IPS-20b (cell line): ENCODE results near the gene SMIM32.

Source experiments
- H3K27ac ChIP-seq: one replicate; pipeline ENCODE4 v1.5.1; 2013; ENCODE audit warnings: low read length
- H3K27me3 ChIP-seq: 2 replicates; pipeline ENCODE4 v1.6.1; 2013; ENCODE audit warnings: mild to moderate bottlenecking, low read length, inconsistent platforms; ENCODE audit not compliant: insufficient read depth
- H3K36me3 ChIP-seq: 2 replicates; pipeline ENCODE4 v1.6.1; 2013; ENCODE audit warnings: low read depth, mild to moderate bottlenecking, inconsistent platforms, low read length, moderate library complexity; ENCODE audit not compliant: insufficient read depth
- H3K4me1 ChIP-seq: 2 replicates; pipeline ENCODE4 v1.6.1; 2013; ENCODE audit warnings: mild to moderate bottlenecking, control low read depth, inconsistent platforms, low read length, moderate library complexity; ENCODE audit not compliant: insufficient read depth
- H3K4me3 ChIP-seq: 2 replicates; pipeline ENCODE4 v1.5.1; 2013; ENCODE audit warnings: mild to moderate bottlenecking, low read length, inconsistent platforms
- H3K9ac ChIP-seq: 2 replicates; pipeline ENCODE4 v1.6.1; 2013; ENCODE audit warnings: low read depth, mild to moderate bottlenecking, inconsistent platforms, low read length, moderate library complexity
- H3K9me3 ChIP-seq: 2 replicates; pipeline ENCODE4 v1.6.1; 2013; ENCODE audit warnings: mild to moderate bottlenecking, low read depth, low read length, inconsistent platforms; ENCODE audit not compliant: insufficient read depth

Gene SMIM32

GRCh38 chr5:136182618-136183017, 10.3 kb downstream of the SMIM32 start:
- Histone ChIP-seq H3K9me3 (no peaks in the 10 kb centered on the region), H3K4me1 (no peaks in the 10 kb centered on the region), H3K36me3 (peaks cover 26% of the 10 kb centered on the region), H3K9ac (no peak overlapping the region), H3K27me3 (0 out of 2 replicates have a peak, but pooled peaks cover 2% of the 10 kb centered on the region), H3K4me3 (no peak overlapping the region), H3K27ac (no peak overlapping the region)

DNA sequence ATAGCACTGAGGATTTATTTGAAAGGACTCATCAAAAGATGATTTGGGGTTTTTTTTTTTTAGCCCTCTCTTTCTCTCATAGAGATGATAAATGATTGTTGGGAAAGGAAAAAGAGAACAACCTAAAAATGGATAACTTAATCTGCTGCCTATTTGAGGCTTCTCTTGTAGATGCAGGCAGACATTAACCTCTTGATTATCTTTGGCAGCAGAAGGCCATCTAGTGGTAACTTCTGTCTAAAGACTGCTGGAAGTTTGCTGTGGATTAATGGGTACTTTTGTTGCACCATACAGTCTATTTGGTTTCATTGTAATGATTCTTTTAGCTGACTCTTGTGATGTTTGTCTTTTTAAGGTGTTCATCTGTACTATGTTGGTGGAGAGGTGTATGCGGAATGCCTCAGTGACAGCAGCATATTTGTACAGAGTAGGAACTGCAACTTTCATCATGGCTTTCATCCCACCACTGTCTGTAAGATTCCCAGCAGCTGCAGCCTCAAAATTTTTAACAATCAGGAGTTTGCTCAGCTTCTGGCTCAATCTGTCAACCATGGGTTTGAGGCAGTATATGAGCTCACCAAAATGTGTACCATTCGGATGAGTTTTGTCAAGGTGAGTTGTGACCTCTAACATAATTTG, 18.8 kb downstream of the SMIM32 start:
- H3K4me1 ChIP-seq: no peaks in the 10 kb centered on the region
- no peaks in the 10 kb centered on the region for H3K27me3 ChIP-seq
- no peak overlapping the region for H3K27ac ChIP-seq
- no peak overlapping the region for H3K9ac ChIP-seq
- H3K4me3 ChIP-seq: no peak overlapping the region
- peaks cover 73% of the 10 kb centered on the region for H3K36me3 ChIP-seq
- no peaks in the 10 kb centered on the region for H3K9me3 ChIP-seq

DNA sequence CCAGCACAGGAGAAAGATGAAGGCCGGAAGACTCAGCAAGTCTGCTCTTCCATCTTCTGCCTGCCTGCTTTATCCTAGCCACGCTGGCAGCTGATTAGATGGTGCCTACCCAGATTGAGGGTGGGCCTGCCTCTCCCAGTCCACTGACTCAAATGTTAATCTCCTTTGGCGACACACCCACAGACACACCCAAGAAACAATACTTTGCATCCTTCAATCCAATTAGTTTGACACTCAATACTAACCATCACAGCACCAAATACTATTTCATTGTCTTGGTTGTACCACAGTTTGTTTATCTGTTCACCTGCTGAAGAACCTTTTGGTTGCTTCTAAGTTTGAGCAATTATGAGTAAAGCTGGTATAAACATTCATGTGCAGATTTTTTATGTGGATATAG, 23.7 kb downstream of the SMIM32 start:
- no peaks in the 10 kb centered on the region for H3K4me1 ChIP-seq
- no peak overlapping the region for H3K4me3 ChIP-seq
- H3K9ac ChIP-seq: no peak overlapping the region
- peaks cover 54% of the 10 kb centered on the region for H3K36me3 ChIP-seq
- H3K27ac ChIP-seq: no peak overlapping the region
- H3K9me3 ChIP-seq: no peaks in the 10 kb centered on the region
- no peaks in the 10 kb centered on the region for H3K27me3 ChIP-seq

- H3K27ac ChIP-seq: no peak overlapping the region
- no peaks in the 10 kb centered on the region for H3K4me1 ChIP-seq
- H3K36me3 ChIP-seq: peaks cover 60% of the 10 kb centered on the region
- H3K9ac ChIP-seq: no peak overlapping the region
- H3K4me3 ChIP-seq: no peak overlapping the region
- no peaks in the 10 kb centered on the region for H3K9me3 ChIP-seq
- no peaks in the 10 kb centered on the region for H3K27me3 ChIP-seq
These were observed 26.1 kb downstream of the SMIM32 start for GRCh38 chr5:136166909-136167308.

GRCh38 chr5:136164226-136164625, 28.7 kb downstream of the SMIM32 start:
- Histone ChIP-seq H3K27me3 (no peaks in the 10 kb centered on the region), H3K4me3 (no peak overlapping the region), H3K4me1 (no peaks in the 10 kb centered on the region), H3K36me3 (peaks cover 62% of the 10 kb centered on the region), H3K9ac (no peak overlapping the region), H3K27ac (no peak overlapping the region), H3K9me3 (no peaks in the 10 kb centered on the region)

GRCh38 chr5:136162008-136162407, 31.0 kb downstream of the SMIM32 start:
- Histone ChIP-seq H3K27me3 (no peaks in the 10 kb centered on the region), H3K36me3 (peaks cover 66% of the 10 kb centered on the region), H3K4me1 (no peaks in the 10 kb centered on the region), H3K4me3 (no peak overlapping the region), H3K9ac (no peak overlapping the region), H3K9me3 (no peaks in the 10 kb centered on the region), H3K27ac (no peak overlapping the region)

- H3K9me3 ChIP-seq: no peaks in the 10 kb centered on the region
- no peak overlapping the region for H3K9ac ChIP-seq
- no peak overlapping the region for H3K4me3 ChIP-seq
- H3K36me3 ChIP-seq: peaks cover 81% of the 10 kb centered on the region
- H3K27ac ChIP-seq: no peak overlapping the region
- no peaks in the 10 kb centered on the region for H3K27me3 ChIP-seq
- no peaks in the 10 kb centered on the region for H3K4me1 ChIP-seq
These were observed 33.5 kb downstream of the SMIM32 start for GRCh38 chr5:136159457-136159856.

DNA sequence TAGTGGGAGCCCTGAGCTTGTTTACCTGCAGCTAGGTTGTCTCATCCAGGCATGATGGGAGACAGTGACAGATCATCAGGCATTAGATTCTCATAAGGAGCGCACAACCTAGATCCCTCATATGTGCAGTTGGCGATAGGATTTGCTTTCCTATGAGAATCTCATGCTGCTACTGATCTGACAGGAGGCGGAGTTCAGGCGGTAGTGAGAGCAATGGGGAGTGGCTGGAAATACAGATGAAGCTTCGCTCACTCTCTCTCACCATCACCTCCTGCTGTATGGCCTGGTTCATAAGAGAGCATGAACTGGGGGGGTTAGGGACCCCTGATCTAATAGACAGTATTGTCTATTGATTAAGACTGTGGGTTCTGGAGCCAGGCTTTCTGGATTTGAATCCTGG, 35.4 kb downstream of the SMIM32 start:
- Histone ChIP-seq H3K27ac (no peak overlapping the region), H3K4me3 (no peak overlapping the region), H3K9ac (no peak overlapping the region), H3K9me3 (no peaks in the 10 kb centered on the region), H3K36me3 (peaks cover 79% of the 10 kb centered on the region), H3K4me1 (no peaks in the 10 kb centered on the region), H3K27me3 (no peaks in the 10 kb centered on the region)

DNA sequence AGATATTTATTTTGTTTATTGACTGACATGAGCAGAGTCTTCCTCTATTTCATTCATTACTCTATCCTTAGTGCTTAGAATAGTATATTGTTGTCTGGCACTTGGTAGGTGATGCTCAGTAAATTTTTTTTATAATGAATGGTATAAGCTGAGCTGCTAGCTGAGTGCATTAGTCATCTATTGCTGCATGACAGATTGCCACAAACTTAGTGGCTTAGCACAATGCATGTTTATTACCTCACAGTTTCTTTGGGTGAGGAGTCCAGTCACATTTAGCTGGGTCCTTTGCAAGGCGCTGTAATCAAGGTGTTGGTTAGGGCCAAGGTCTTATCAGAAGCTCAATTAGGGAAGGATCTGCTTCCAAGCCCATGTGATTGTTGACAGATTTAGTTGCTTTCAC, 37.2 kb downstream of the SMIM32 start:
- Histone ChIP-seq H3K4me3 (no peak overlapping the region), H3K27ac (no peak overlapping the region), H3K27me3 (no peaks in the 10 kb centered on the region), H3K4me1 (no peaks in the 10 kb centered on the region), H3K9me3 (no peaks in the 10 kb centered on the region), H3K36me3 (peaks cover 76% of the 10 kb centered on the region), H3K9ac (no peak overlapping the region)

DNA sequence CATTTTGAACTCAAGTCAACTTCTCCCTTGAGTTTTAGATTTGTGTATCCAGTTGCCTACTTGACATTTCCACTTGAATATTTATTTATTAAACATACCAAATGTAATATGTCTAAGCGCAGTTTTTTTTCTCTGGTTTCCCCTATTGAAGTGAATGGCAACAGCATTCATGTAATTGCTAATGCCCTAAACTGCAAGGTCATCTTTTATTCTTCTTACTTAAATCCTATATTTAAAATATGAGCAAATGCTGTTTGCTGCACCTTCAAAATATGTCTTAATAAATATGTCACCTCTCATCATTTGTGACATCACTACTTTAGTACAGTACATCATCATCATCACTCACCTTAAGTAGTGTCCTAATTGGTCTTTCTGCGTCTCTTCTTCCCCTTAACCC, 37.9 kb downstream of the SMIM32 start:
- no peak overlapping the region for H3K9ac ChIP-seq
- H3K4me3 ChIP-seq: no peak overlapping the region
- no peaks in the 10 kb centered on the region for H3K9me3 ChIP-seq
- H3K36me3 ChIP-seq: peaks cover 73% of the 10 kb centered on the region
- no peaks in the 10 kb centered on the region for H3K4me1 ChIP-seq
- no peak overlapping the region for H3K27ac ChIP-seq
- no peaks in the 10 kb centered on the region for H3K27me3 ChIP-seq

- Histone ChIP-seq H3K4me3 (no peak overlapping the region), H3K9me3 (no peaks in the 10 kb centered on the region), H3K27me3 (no peaks in the 10 kb centered on the region), H3K27ac (no peak overlapping the region), H3K36me3 (peaks cover 73% of the 10 kb centered on the region), H3K4me1 (0 out of 2 replicates have a peak, but pooled peaks cover 3% of the 10 kb centered on the region), H3K9ac (no peak overlapping the region)
These were observed 39.3 kb downstream of the SMIM32 start for GRCh38 chr5:136153581-136154236.

DNA sequence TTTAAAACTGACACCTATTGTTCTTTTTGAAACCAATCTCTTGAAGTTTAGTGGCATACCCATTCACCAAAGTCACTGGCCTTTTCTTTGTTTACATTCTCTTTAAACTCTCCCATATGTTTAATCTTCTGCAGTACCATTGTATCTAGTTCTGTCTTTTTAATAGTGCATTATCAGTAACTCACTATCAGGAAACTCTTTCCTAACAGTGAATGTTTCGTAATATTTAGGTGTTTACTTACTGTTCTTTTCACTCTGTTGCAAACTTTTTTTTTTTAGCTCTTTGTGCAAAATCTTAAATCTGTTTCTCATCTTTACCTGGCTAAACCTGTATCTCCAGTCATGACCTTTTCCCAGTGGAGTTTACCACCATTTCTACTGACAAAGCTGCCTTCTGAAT, 43.1 kb downstream of the SMIM32 start:
- Histone ChIP-seq H3K27me3 (no peaks in the 10 kb centered on the region), H3K36me3 (peaks cover 36% of the 10 kb centered on the region), H3K4me3 (no peak overlapping the region), H3K27ac (no peak overlapping the region), H3K4me1 (0 out of 2 replicates have a peak, but pooled peaks cover 3% of the 10 kb centered on the region), H3K9me3 (no peaks in the 10 kb centered on the region), H3K9ac (no peak overlapping the region)
